K562 (cell line): ENCODE results near the gene SLC4A5. TPM values are rescaled to one million over a fixed set of nuclear protein-coding genes. Genes with fewer than 3 reads are reported as not detected.
A peak's percentile ranks its signal among the peaks of the same experiment; 100 is the strongest.

ENCODE experiments used
- ATAC-seq: fragments of 200-7000 bp; cut with Tn5 transposase; 3 replicates; pipeline ENCODE4 v1.9.1; 2020; ENCODE audit warnings: moderate library complexity
- BruUV-seq: library from RNA; stranded (reverse); fragments of 400-500 nt; replicated peaks from 2 replicates; lab custom pipeline; 2021; lab: Mats Ljungman, UMichigan
- CTCF ChIA-PET: fragments of 300-600 bp; formaldehyde crosslinking; extraction: SDS; loops from one replicate; lab custom pipeline; 2021; ENCODE audit warnings: low intra/inter-chr PET ratio; lab: Yijun Ruan, JAX
- POLR2A ChIA-PET: fragments of 300-600, 350-650 bp; sonication (Branson Sonifier 250); formaldehyde crosslinking; extraction: SDS; loops from one replicate; lab custom pipeline; 2021; ENCODE audit warnings: antibody characterized with exemption, inconsistent platforms; lab: Yijun Ruan, JAX
- DNase-seq, 4 experiments: peaks; one replicate each; pipeline versions ENCODE4 v3.0.0 to v3.0.0-alpha.2; 2011 to 2018; ENCODE audit warnings: low spot score in 3 of 4, mixed read lengths in 3 of 4; ENCODE audit errors: extremely low read depth in 1 of 4
- FAIRE-seq: peaks from 2 replicates; lab custom pipeline; 2011; peaks lifted over from hg19 to GRCh38; lab: Jason Lieb, UNC
- H2AFZ ChIP-seq: 2 replicates; pipeline ENCODE4 v1.6.0; 2011; ENCODE audit warnings: low read depth, low read length, control low read depth, inconsistent platforms
- H3K27ac ChIP-seq: fragments of 200-600 bp; 3 replicates; pipeline ENCODE4 v1.8.0; 2011; ENCODE audit warnings: low read depth, mild to moderate bottlenecking, control low read depth, inconsistent platforms, low read length, moderate library complexity, mixed read lengths; ENCODE audit errors: extremely low read depth
- H3K27me3 ChIP-seq, 2 experiments: fragments of 300-600 bp in 1 of 2; 2 replicates in 1 of 2; 3 replicates in 1 of 2; pipeline versions ENCODE4 v1.6.0 to v1.8.0; 2011; ENCODE audit warnings: inconsistent platforms in 2 of 2, low read length in 2 of 2, mild to moderate bottlenecking in 1 of 2, mixed read lengths in 1 of 2, moderate library complexity in 1 of 2; ENCODE audit not compliant: control insufficient read depth in 2 of 2, insufficient read depth in 2 of 2
- H3K36me3 ChIP-seq: fragments of 300-600 bp; 3 replicates; pipeline ENCODE4 v1.8.0; 2011; ENCODE audit warnings: mild to moderate bottlenecking, low read length, inconsistent platforms; ENCODE audit not compliant: control insufficient read depth, insufficient read depth
- H3K4me1 ChIP-seq, 2 experiments: fragments of 200-600 bp in 1 of 2; replicated peaks in 1 of 2; 2 replicates in 1 of 2; 3 replicates in 1 of 2; pipeline versions ENCODE4 v1.5.1 to v1.8.0; 2011; ENCODE audit warnings: inconsistent platforms in 2 of 2, low read length in 2 of 2, mild to moderate bottlenecking in 1 of 2, mixed read lengths in 1 of 2, moderate library complexity in 1 of 2; ENCODE audit not compliant: control insufficient read depth in 2 of 2, insufficient read depth in 2 of 2
- H3K4me2 ChIP-seq: 2 replicates; pipeline ENCODE4 v1.6.1; 2011; ENCODE audit warnings: low read length, control low read depth, inconsistent platforms, mixed read lengths; ENCODE audit not compliant: insufficient read depth
- H3K4me3 ChIP-seq: fragments of 200-600 bp; sonication (generic), shearing (Covaris generic); 2 replicates; pipeline ENCODE4 v1.5.1; 2016; ENCODE audit warnings: control low read depth, inconsistent platforms
- H3K79me2 ChIP-seq: fragments of 200-600 bp; 3 replicates; pipeline ENCODE4 v1.8.0; 2011; ENCODE audit warnings: low read length, inconsistent platforms; ENCODE audit not compliant: control insufficient read depth, insufficient read depth
- H3K9ac ChIP-seq, 2 experiments: 2 replicates each; pipeline versions ENCODE4 v1.6.0 to v1.6.1; 2011; ENCODE audit warnings: low read depth in 2 of 2, low read length in 2 of 2, control low read depth in 1 of 2, inconsistent platforms in 1 of 2, mild to moderate bottlenecking in 1 of 2, mixed read lengths in 1 of 2; ENCODE audit not compliant: insufficient read depth in 1 of 2
- H3K9me1 ChIP-seq: one replicate; pipeline ENCODE4 v1.6.0; 2011; ENCODE audit warnings: inconsistent platforms, mild to moderate bottlenecking, low read length, moderate library complexity; ENCODE audit not compliant: control insufficient read depth, insufficient read depth
- H3K9me3 ChIP-seq: replicated peaks from 2 replicates; pipeline ENCODE4 v1.5.1; 2011; ENCODE audit warnings: low read depth, low read length, inconsistent platforms; ENCODE audit not compliant: control insufficient read depth, insufficient read depth
- H4K20me1 ChIP-seq: replicated peaks from 2 replicates; pipeline ENCODE4 v1.6.1; 2011; ENCODE audit warnings: low read length, inconsistent platforms, mixed read lengths; ENCODE audit not compliant: control insufficient read depth, insufficient read depth
- CC2D1A ChIP-seq: fragments of 450-650 bp; IDR thresholded peaks from 2 replicates; pipeline ENCODE4 v1.6.1; 2017; ENCODE audit warnings: mild to moderate bottlenecking
- ILF3 ChIP-seq: fragments of 450-650 bp; IDR thresholded peaks from 2 replicates; pipeline ENCODE4 v1.6.1; 2018; ENCODE audit warnings: antibody characterized with exemption, mild to moderate bottlenecking, moderate library complexity, borderline replicate concordance
- MTA1 ChIP-seq: fragments of 450-650 bp; IDR thresholded peaks from 2 replicates; pipeline ENCODE4 v1.6.1; 2017; ENCODE audit warnings: borderline replicate concordance
- PHB2 ChIP-seq: fragments of 450-650 bp; IDR thresholded peaks from 2 replicates; pipeline ENCODE4 v1.6.1; 2017; ENCODE audit warnings: low read depth
- POLR2AphosphoS2 ChIP-seq: IDR thresholded peaks from 2 replicates; pipeline ENCODE4 v1.6.1; 2012; ENCODE audit warnings: low read length, improper control_type of control experiment
- POLR2B ChIP-seq: fragments of 450-650 bp; IDR thresholded peaks from 2 replicates; pipeline ENCODE4 v1.6.1; 2018; ENCODE audit warnings: low read depth; ENCODE audit not compliant: partially characterized antibody
- POLR2H ChIP-seq: IDR thresholded peaks from 2 replicates; pipeline ENCODE4 v1.6.1; 2016; ENCODE audit warnings: missing genetic modification characterization, low read depth, mild to moderate bottlenecking, control low read depth, missing compliant biosample characterization, moderate library complexity
- SP2 ChIP-seq: IDR thresholded peaks from 2 replicates; pipeline ENCODE4 v1.6.1; 2011; ENCODE audit warnings: mild to moderate bottlenecking, low read depth, low read length, moderate library complexity; ENCODE audit not compliant: poor library complexity, severe bottlenecking; ENCODE audit errors: extremely low read depth
- SREBF2 ChIP-seq: sonication (generic); formaldehyde crosslinking; IDR thresholded peaks from 2 replicates; pipeline ENCODE4 v1.4.0; 2020; ENCODE audit warnings: mild to moderate bottlenecking, missing genetic modification reagents
- U2AF2 ChIP-seq: fragments of 200-400 bp; formaldehyde crosslinking; optimal IDR thresholded peaks from 2 replicates; pipeline ENCODE3; 2017; ENCODE audit warnings: low read depth, mild to moderate bottlenecking, low read length
- ZNF398 ChIP-seq: fragments of 250-450 bp; sonication (Bioruptor Pico); IDR thresholded peaks from 2 replicates; pipeline ENCODE4 v1.8.0; 2021; ENCODE audit warnings: moderate library complexity, mild to moderate bottlenecking, inconsistent platforms
- ZNF589 ChIP-seq: fragments of 200-800 bp; sonication (Bioruptor generic); IDR thresholded peaks from 2 replicates; pipeline ENCODE4 v1.6.1; 2016; ENCODE audit warnings: low read depth, missing genetic modification characterization, missing compliant biosample characterization
- WGBS: fragments of 100-300 bp; shearing (Covaris generic); methylation state at CpG from one replicate; pipeline ENCODE4 v1.1.6; 2016; ENCODE audit warnings: low coverage, mixed read lengths; ENCODE audit not compliant: insufficient coverage; ENCODE audit errors: missing lambda C conversion rate; 5-methylcytosine and 5-hydroxymethylcytosine counted together
- in situ Hi-C: fragments of 300-500 bp; cut with MboI; formaldehyde crosslinking; loops from 4 replicates; pipeline ENCODE4 v1.15.0; 2018; ENCODE audit warnings: inconsistent platforms, mixed read lengths
- intact Hi-C: fragments of 100-400 bp; cut with micrococcal nuclease; formaldehyde crosslinking; loops from 2 replicates; pipeline ENCODE4 v1.14.2; 2022
- polyA plus RNA-seq, 8 experiments: library from polyadenylated mRNA; depleted of rRNA in 4 of 8; stranded (reverse) in 5 of 8; unstranded in 3 of 8; fragments of >200 nt; fragmentation: Nextera tagmentation in 2 of 8; fragmentation: Illumina TruSeq in 1 of 8; extraction: Ambion mirVana in 2 of 8; extraction: Trizol in 1 of 8; gene quantifications; 2 replicates each; pipeline versions ENCODE4 v1.2.1 to v1.2.3, GENCODE V29; 2011 to 2014; ENCODE audit warnings: inconsistent platforms in 1 of 8, missing spikeins in 1 of 8
- total RNA-seq, 7 experiments: library from RNA; depleted of rRNA in 6 of 7; stranded (reverse); fragments of >200 nt in 6 of 7; fragmentation: Illumina TruSeq in 2 of 7; extraction: Trizol in 2 of 7; gene quantifications; 2 replicates each; pipeline versions ENCODE4 v1.2.1 to v1.2.3, GENCODE V29; 2011 to 2021; ENCODE audit warnings: low replicate concordance in 1 of 7

SLC4A5 gene
- total and polyA plus RNA-seq, 9 of the 15 experiments (the other 6 are each of a cell fraction or from before 2014, with no cell fraction given): 0.03 to 0.77 (median 0.14) TPM; not detected in 1

- Histone ChIP-seq H3K27me3 (no peaks in the 10 kb centered on the region), H3K4me2 (no peak overlapping the region), H3K79me2 (no peaks in the 10 kb centered on the region), H3K36me3 (peaks cover 7% of the 10 kb centered on the region; the same call in 1 of the 3 replicates), H4K20me1 (0 out of 2 replicates have a peak, but pooled peaks cover 4% of the 10 kb centered on the region), H3K4me1 (peaks cover 10 to 14% of the 10 kb centered on the region in 2 experiments), H3K9ac (no peak overlapping the region), H3K9me1 (no peaks in the 10 kb centered on the region), H3K4me3 (no peak overlapping the region), H2AFZ (no peak overlapping the region), H3K27ac (no peak overlapping the region), H3K9me3 (no peaks in the 10 kb centered on the region)
- in situ Hi-C loops: no loop called here
- BruUV-seq: no TSS peak
- ATAC-seq (no peak), FAIRE-seq (no peak), DNase-seq (no peak)
- intact Hi-C loops: no loop called here
- ChIA-PET CTCF (no interaction called here), POLR2A (interaction anchor here (1.1 to 2.3 kb wide), 3 partner anchors 15 to 403 kb away, joined by 4 to 11 read pairs (median 8); no protein-coding TSS in a partner anchor)
- TF ChIP-seq SREBF2 (CRISPR knock-in tag): no peak
- peak; percentile 21; the same call in 1 of the 2 replicates for TF ChIP-seq POLR2H
- 75% methylated on average over 8 of the region's 8 CpGs for WGBS
Measured at GRCh38 chr2:74223941-74224770, 119.1 kb downstream of the SLC4A5 start.

- POLR2A ChIA-PET: interaction anchor here (0.6 to 2.3 kb wide), 5 partner anchors 11 to 96 kb away, joined by 3 to 11 read pairs (median 4); no protein-coding TSS in a partner anchor
- H3K4me2 ChIP-seq: no peak overlapping the region
- 65% methylated on average over 6 of the region's 6 CpGs for WGBS
- 0 out of 2 replicates have a peak, but pooled peaks cover 8% of the 10 kb centered on the region for H4K20me1 ChIP-seq
- no peaks in the 10 kb centered on the region for H3K27me3 ChIP-seq
- no peaks in the 10 kb centered on the region for H3K9me1 ChIP-seq
- CTCF ChIA-PET: no interaction called here
- DNase-seq: no peak
- in situ Hi-C loops: no loop called here
- H3K9ac ChIP-seq: no peak overlapping the region; a peak in 1 of 4 replicates
- peaks cover 6 to 14% of the 10 kb centered on the region in 2 experiments for H3K4me1 ChIP-seq
- H3K36me3 ChIP-seq: peaks cover 23% of the 10 kb centered on the region; the same call in 2 of the 3 replicates
- ATAC-seq: peak; percentile 12
- no peak overlapping the region for H3K4me3 ChIP-seq
- no TSS peak for BruUV-seq
- no peak overlapping the region for H2AFZ ChIP-seq
- H3K27ac ChIP-seq: no peak overlapping the region
- no peaks in the 10 kb centered on the region for H3K9me3 ChIP-seq
- intact Hi-C loops: no loop called here
- no peak for FAIRE-seq
- H3K79me2 ChIP-seq: no peaks in the 10 kb centered on the region
- no peak for TF ChIP-seq CC2D1A
- no peak for TF ChIP-seq MTA1
- no peak for TF ChIP-seq ILF3
- TF ChIP-seq POLR2AphosphoS2: peak; percentile 91
- no peak for TF ChIP-seq ZNF398
- no peak for TF ChIP-seq SP2
- no peak for TF ChIP-seq PHB2
- TF ChIP-seq ZNF589: no peak
- TF ChIP-seq POLR2B: no peak
- TF ChIP-seq U2AF2: no peak
Measured at GRCh38 chr2:74222300-74222650, 120.9 kb downstream of the SLC4A5 start.
